ENCODE results near the gene RPUSD1.

DNA sequence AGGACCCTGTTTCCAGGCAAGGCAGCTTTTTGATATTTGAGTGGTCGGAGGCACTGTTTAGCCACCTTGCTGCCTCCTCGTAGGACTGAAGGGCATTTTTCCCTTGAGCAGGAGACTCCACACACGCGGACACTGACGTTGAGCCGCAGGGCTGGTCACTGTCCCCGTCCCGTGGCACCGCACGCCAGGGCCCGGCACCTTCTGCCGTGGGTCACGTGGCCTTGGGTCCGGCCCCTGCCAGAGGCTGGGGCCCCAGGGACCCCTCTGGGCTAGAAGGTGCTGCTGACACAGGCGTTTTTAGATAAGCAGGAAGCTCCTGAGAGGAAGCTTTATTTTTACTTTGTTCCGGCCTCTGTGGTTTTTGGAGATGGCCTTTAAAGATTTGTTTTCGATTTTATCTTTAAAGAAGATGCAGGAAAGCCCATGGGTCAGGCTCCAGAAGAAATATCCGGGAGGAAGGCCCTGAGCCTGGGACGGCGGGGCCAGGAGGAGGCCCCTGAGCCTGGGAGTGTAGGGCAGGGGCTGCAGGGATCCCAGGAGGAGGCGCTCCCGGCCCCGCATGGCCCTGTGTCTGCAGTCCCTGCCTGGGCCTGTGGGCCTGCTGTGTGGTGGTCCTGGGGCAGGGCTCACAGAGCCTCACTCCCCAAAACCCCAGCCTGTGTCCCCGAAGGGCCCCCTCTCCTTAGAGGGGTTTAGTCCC, 42.8 kb upstream of the RPUSD1 start:
- TF ChIP-seq POLR2A (IDR thresholded peaks at IDR 0.05): no peak
- TF ChIP-seq, protein P1, sequence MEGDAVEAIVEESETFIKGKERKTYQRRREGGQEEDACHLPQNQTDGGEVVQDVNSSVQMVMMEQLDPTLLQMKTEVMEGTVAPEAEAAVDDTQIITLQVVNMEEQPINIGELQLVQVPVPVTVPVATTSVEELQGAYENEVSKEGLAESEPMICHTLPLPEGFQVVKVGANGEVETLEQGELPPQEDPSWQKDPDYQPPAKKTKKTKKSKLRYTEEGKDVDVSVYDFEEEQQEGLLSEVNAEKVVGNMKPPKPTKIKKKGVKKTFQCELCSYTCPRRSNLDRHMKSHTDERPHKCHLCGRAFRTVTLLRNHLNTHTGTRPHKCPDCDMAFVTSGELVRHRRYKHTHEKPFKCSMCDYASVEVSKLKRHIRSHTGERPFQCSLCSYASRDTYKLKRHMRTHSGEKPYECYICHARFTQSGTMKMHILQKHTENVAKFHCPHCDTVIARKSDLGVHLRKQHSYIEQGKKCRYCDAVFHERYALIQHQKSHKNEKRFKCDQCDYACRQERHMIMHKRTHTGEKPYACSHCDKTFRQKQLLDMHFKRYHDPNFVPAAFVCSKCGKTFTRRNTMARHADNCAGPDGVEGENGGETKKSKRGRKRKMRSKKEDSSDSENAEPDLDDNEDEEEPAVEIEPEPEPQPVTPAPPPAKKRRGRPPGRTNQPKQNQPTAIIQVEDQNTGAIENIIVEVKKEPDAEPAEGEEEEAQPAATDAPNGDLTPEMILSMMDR (IDR thresholded peaks at IDR 0.05): no peak

Data from Peyer's patch (tissue), 4 donors.